Spleen (tissue), 7 donors: Measurements from ENCODE around the gene UBE2D1.

Source experiments
- POLR2A ChIP-seq, 3 donors: fragments of 450-650 bp; IDR thresholded peaks; one replicate each; pipeline ENCODE4 v1.5.1; 2017; ENCODE audit warnings: antibody characterized with exemption in 3 of 3, mild to moderate bottlenecking in 1 of 3
- TF ChIP-seq, protein P1 (sequence below), 11 experiments: fragments of 200-600 bp in 7 of 11; fragments of 450-650 bp in 4 of 11; sonication (generic) in 4 of 11; IDR thresholded peaks in 8 of 11; conservative IDR thresholded peaks in 3 of 11; 1 replicate in 7 of 11; 2 replicates in 4 of 11; pipeline versions ENCODE4 v1.4.0 to v1.8.0; 2016 to 2021; ENCODE audit warnings: antibody characterized with exemption in 11 of 11, inconsistent platforms in 4 of 11, mild to moderate bottlenecking in 1 of 11
- donor health status: DM: no; HTN: no; CAD: no; lungs with moderate emphysema.
- donor health status: DM: no; HTN: no; CAD: no.
- donor health status: DM: no; HTN: no; CAD: no.

DNA sequence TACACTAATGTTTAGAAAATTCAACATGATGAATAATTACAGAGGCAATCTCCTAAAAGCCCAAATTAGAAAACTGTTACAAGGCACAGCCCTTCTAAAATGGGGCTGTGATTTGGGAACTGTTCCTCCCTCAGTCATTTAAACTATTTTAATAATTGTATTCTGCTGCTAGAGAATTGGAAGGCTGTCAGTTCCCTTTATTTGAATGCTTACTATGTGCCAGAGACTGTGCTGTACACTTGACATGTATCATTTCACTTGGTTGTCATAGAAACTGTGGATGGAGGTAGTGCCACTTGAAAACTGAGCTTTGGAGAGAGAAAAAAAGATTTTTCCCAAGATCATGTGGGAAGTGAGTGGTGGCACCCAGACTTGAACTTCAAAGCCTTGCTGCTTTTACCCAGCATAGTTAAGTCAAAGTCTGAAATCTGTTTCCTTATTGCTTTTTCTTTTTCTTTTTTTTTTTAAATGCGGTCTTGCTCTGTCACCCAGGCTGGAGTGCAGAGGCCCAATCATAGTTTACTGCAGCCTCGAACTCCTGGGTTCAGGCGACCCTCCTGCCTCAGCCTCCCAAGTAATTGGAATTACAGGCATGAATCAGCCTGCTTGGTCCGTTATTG, 23.6 kb downstream of the UBE2D1 start:
- TF ChIP-seq, protein P1, sequence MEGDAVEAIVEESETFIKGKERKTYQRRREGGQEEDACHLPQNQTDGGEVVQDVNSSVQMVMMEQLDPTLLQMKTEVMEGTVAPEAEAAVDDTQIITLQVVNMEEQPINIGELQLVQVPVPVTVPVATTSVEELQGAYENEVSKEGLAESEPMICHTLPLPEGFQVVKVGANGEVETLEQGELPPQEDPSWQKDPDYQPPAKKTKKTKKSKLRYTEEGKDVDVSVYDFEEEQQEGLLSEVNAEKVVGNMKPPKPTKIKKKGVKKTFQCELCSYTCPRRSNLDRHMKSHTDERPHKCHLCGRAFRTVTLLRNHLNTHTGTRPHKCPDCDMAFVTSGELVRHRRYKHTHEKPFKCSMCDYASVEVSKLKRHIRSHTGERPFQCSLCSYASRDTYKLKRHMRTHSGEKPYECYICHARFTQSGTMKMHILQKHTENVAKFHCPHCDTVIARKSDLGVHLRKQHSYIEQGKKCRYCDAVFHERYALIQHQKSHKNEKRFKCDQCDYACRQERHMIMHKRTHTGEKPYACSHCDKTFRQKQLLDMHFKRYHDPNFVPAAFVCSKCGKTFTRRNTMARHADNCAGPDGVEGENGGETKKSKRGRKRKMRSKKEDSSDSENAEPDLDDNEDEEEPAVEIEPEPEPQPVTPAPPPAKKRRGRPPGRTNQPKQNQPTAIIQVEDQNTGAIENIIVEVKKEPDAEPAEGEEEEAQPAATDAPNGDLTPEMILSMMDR (IDR thresholded peaks at IDR 0.05 in 8 of 11, conservative IDR thresholded peaks at IDR 0.05 in 3 of 11), result no peak
- TF ChIP-seq POLR2A (IDR thresholded peaks at IDR 0.05), result no peak
